NCI-H82 (cell line): ENCODE results near the gene AK1.

ENCODE experiments used
- DNase-seq: peaks from one replicate; lab custom pipeline; 2025; lab: John Stamatoyannopoulos, UW

The AK1 gene

GRCh38 chr9:127877566-127877998 is at the start of gene AK1:
Gene AK1 (minus strand): TSS chr9:127877675. CDS start chr9:127874617, 3,058 bp downstream.
- peak; percentile 79 for DNase-seq

- peak; percentile 36 for DNase-seq
Measured at GRCh38 chr9:127926906-127927200, 49.4 kb upstream of the AK1 start.

- no peak for DNase-seq
Measured at GRCh38 chr9:127925959-127926905, 48.8 kb upstream of the AK1 start.

- DNase-seq, result no peak
Measured at GRCh38 chr9:127924736-127925444, 47.4 kb upstream of the AK1 start.

GRCh38 chr9:127923771-127924170 is 46.3 kb upstream of the AK1 start:
- DNase-seq, result no peak

GRCh38 chr9:127923046-127923445 is 45.6 kb upstream of the AK1 start:
- peak; percentile 65 for DNase-seq

- DNase-seq, result peak; percentile 62
Measured at GRCh38 chr9:127921557-127922120, 44.2 kb upstream of the AK1 start.

GRCh38 chr9:127920794-127921193 is 43.3 kb upstream of the AK1 start:
- DNase-seq, result no peak

GRCh38 chr9:127919253-127919815 is 41.9 kb upstream of the AK1 start:
- no peak for DNase-seq

- peak; percentile 38 for DNase-seq
Measured at GRCh38 chr9:127918183-127919107, 41.0 kb upstream of the AK1 start.

- DNase-seq, result peak; percentile 54
Measured at GRCh38 chr9:127917603-127918002, 40.1 kb upstream of the AK1 start.

GRCh38 chr9:127916720-127917581 is 39.5 kb upstream of the AK1 start, which contains the start of gene ST6GALNAC4:
Gene ST6GALNAC4 (minus strand): TSS chr9:127917041. CDS start chr9:127916419, 622 bp downstream.
- DNase-seq, result peak; percentile 91

GRCh38 chr9:127915801-127916719 is 38.6 kb upstream of the AK1 start:
- peak; percentile 47 for DNase-seq

GRCh38 chr9:127915325-127915752 is 37.9 kb upstream of the AK1 start:
- DNase-seq, result no peak

- DNase-seq, result no peak
Measured at GRCh38 chr9:127913682-127914081, 36.2 kb upstream of the AK1 start.

GRCh38 chr9:127912882-127913281 is 35.4 kb upstream of the AK1 start:
- no peak for DNase-seq

- no peak for DNase-seq
Measured at GRCh38 chr9:127912296-127912695, 34.8 kb upstream of the AK1 start.

GRCh38 chr9:127910613-127911205 is 33.2 kb upstream of the AK1 start:
- peak; percentile 69 for DNase-seq

GRCh38 chr9:127909839-127910273 is 32.4 kb upstream of the AK1 start:
- DNase-seq, result no peak
